HG03196 (cell line): ENCODE results near the gene ROM1.
"Not testable (repeated sequence)": the region's sequence is repeated elsewhere in the genome, so short reads cannot be mapped to it uniquely, and the experiment has no call there.

Experiments
- ATAC-seq: cut with Tn5 transposase; IDR thresholded peaks from one replicate; pipeline ENCODE4 v1.9.1; 2021; ENCODE audit not compliant: unreplicated experiment

The ROM1 gene

GRCh38 chr11:62585356-62585755, 27.7 kb upstream of the ROM1 start:
- ATAC-seq = not testable (repeated sequence)

DNA sequence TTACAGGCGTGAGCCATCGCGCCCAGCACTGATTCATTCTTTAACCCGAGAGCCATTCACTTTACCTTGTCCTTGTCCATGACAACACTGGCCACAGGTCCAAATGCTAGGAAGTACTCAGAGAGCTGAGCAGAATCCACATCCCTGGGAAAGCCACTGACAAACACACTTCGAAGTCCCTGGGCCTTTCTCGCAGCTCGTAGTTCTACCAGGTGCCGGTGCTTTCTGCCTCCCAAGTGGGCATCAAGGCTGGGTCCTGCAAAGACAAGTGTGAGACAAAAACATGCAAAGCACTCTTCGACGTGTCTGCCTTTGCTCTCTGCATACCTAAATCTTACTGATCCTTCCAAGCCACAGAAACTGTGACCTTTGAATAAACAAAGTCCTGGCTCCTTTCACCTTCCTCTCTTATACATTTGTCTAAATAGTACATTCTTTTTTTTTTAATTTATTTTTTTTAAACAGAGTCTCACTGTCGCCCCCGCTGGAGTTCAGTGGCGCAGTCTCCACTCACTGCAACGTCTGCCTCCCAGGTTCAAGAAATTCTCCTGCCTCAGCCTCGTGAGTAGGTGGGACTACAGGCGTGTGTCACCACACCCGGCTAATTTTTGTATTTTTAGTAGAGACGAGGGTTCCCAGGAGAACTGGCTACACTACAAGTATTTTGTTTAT, 24.0 kb upstream of the ROM1 start:
- no peak for ATAC-seq

- peak; percentile 82 for ATAC-seq
These were observed 21.5 kb upstream of the ROM1 start, which contains the start of gene TUT1 for GRCh38 chr11:62591448-62592145. Gene TUT1 (minus strand): TSS chr11:62591523. CDS start chr11:62591485, 38 bp downstream.

DNA sequence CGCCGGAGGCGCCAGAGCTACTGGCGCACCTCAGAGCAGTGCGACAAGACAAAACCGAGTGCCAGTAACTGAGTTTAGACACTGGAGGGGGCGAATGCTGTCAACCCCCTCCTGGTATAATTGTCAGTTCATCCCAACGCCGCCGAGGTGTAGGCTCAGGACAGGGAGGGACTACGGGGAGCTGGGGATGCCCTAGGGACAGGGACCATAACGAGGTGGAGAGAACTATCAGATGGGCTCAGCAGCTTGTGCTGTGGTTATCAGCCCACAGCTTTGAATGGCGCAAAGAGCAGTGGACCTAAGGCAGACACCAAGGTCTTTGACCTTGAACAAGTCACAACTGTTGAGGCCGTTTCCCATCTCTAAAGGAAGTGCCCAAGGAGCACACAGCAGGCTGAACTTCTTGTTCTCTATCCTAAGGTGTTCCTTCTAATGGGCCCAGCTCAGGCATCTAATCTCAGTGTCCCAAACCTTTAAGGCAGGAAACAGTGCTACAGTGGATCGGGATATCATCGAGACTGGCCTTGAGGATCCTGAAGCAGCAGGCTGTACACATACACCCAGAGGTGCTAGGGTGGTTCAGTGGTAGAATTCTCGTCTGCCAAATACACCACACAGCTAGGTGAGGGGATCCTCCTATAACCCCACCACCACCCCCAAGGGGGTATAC, 20.8 kb upstream of the ROM1 start:
- peak; percentile 3 for ATAC-seq

GRCh38 chr11:62592989-62593421, 20.1 kb upstream of the ROM1 start:
- ATAC-seq = no peak

DNA sequence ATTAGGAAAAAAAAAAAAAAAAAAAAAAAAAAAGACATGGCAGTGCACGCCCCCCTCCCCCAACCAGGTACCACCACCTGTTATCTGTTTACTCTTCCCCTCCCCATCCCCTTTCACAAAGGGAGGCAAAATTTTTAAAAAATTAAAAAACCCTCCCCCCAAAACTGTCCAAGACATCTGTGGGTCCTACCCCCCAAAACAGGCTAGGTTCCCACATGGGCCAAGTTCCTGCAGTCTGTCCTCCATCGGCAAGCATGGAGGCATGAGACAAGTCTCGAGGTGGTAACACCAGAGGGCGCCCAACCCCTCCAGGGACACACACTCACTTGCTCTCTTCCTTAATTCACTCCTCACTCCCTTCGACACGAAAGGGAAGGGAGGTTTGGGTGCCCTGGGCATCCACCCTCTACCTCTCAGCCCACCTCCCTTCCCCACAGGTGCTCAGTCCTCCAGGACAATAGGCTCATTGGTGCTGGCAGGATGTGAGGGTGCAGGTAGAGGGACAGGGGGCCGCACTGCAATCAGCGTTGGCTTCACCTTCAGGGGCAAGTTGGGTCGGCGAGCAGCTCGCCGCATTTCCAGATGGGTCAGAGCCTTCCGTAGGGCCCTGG, 19.5 kb upstream of the ROM1 start:
- no peak for ATAC-seq

DNA sequence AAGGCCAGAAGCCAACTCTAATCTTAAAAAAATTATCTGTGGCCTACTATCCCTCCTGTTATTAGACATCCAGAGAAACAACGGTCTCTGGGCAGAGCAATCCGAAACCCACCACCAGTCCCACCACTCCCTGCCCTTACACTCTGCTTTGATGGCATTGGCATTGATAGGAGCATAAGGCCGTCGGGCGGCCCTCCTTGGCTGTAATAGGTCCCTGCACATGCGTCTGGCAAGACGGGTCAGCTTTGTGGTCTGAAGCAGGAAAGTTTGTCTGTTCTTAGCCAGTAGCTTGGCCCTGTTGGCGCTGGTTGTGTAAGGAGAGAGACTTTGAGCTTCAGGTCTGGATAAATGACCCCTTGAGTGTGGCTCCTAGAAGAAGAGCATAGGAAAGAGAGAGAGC, 17.9 kb upstream of the ROM1 start:
- no peak for ATAC-seq

- peak; percentile 35 for ATAC-seq
These were observed 13.9 kb upstream of the ROM1 start for GRCh38 chr11:62599069-62599696.

GRCh38 chr11:62599901-62600300, 13.2 kb upstream of the ROM1 start:
- ATAC-seq = no peak

DNA sequence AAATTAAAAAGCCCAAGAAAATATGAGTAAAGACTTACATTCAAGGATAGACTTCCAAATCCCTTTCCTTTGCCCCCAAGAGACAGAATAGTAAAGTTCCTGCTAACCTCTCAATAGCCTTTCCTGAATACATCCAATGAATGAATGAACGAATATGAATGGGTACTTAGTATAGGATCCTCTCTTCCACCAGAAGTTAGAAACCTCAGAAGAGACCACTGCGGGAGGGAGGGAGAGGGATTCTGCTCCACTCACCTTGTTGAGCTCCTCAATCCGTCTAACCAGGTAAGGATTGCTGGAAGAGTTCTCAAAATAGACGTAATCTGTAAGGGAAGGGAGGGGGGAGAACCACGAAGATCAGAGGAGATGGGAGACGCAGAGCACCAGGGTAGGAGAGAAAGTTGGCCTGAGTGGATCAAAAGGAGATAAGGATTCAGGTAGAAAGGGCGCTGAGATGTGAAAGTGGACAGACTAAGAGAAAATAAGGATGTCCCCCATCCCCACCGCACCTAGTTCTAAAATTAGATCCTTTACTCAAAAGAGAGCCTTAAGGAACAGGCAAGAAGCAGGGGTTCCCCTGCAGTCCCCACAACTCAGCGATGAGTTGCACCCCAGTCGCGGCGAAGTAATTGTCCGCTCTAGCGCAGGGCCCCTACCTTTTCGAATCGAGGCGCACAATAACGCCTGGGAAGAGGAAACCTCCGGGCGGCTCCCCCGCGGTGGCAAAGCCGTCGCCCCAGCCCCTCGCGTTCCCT, 12.5 kb upstream of the ROM1 start:
- ATAC-seq = no peak

DNA sequence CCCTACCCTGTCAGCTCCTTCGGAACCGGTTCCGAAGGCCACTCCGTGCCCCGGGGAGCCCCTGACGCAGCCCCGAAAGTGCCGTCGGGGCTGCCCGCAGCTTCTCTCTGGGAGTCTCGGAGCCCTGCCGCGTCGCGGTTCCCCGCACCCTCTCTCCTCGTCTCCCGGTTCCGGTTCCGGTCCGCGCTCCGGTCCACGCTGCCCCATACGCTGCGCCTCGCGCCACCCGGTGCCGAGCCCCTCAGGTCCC, 12.0 kb upstream of the ROM1 start:
- ATAC-seq = no peak

DNA sequence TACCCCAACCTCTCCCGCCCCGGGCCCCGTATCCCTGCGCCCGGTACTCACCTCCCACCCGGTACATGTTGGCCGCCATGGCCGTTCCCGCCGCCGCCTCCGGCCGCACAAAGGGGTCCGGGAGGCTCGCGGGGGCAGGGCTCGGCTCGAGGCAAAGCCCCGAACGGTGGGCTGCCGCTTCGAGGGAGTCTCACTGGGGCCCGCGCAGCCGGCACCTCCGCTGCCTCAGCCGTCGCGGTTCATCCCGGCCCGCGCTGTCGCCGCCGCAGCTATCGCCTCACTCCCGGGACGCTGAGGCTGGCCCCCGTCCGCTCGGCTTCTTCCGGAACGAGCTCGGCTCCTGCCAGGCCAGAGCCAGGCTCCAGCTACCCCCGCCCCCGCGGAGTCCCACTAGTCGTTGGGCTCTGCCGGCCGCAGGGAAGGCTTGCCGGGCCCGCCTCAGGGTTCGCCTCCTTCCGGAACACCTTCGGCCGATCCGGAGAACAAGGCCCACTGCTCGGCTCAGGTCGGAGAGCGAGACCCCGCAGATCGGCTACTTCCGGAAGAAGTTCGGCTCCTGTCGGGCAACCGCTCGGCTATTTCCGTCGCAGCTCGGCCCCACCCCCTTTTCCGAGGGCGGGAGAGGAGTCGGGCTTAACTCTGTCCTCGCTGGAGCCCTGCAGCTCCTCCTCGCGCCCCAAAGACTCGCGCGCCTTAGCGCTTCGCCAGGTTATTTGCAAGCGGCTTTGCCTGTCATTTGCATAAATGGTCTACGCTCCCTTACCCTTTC, 11.5 kb upstream of the ROM1 start, which contains the start of gene MTA2:
Gene MTA2 (minus strand): TSS at position 494 of the 769 bp plus-strand sequence. CDS start 415 bp downstream, at position 79.
- peak; percentile 80 for ATAC-seq

GRCh38 chr11:62602141-62603071, 10.7 kb upstream of the ROM1 start:
- ATAC-seq = no peak

DNA sequence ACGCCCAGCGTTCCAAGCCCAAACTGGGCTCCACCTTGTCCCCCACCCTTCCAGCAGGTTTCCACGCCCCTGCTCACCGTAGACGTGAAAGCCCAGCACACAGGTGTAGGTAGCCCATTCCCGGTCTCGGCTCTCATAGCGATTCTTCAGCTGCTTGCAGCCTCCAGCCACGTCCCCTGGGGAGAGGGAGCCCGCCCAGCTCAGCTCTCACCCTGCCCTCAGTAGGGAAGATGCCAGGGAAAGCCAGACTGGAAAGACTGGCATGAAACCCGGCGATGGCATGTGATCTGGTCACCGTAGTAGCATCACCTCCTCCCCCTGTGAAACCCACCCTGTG, 10.0 kb upstream of the ROM1 start:
- no peak for ATAC-seq

DNA sequence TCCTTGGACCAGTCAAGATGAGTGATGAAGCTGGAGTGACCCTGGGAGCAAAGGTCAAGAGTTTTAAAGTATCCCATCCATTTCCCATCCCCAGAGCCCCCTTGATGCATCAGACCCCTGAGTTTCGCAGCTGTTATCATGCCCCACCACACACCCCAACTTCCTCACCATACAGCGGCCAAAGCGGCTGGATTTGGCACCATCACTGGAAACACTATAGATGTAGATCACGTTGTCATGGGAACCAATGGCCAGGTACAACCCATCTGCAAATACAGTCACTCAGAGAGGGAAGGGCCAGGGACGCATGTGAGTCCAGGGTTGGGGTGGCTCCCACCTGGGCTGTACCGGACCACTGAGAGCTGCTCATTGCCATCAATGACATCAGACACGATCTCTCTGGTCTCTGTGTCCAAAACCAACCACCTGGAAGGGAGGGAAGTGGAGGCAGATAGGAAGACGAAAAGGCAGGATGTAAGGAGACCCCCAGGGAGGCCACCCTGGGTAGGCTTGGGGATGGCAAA, 9.2 kb upstream of the ROM1 start:
- no peak for ATAC-seq

DNA sequence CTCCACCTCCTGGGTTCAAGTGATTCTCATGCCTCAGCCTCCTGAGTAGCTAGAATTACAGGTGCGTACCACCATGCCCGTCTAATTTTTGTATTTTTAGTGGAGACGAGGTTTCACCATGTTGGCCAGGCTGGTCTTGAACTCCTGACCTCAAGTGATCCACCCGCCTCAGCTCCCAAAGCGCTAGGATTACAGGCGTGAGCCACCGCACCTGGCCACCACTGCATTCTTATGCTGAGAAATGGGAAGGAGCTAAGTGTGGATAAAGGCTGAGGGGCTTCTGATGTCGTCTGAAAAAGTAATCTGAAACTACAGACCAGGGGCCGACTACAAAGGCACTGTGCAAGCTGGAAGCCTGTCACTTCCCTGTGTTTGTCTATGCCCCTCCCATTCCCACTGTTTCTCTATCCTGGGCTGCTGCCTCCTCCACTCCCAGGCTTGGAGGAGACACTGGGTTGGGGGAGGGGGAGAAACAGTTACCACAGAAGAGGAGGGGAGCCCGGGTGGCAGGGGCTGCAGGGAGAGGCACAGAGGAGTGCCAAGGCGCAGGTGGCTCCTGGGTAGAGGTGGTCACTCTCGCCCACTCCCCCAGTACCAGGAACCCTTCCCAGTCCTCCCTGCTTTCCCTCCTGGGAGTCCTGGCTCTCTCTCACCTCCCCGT, 8.5 kb upstream of the ROM1 start:
- no peak for ATAC-seq

DNA sequence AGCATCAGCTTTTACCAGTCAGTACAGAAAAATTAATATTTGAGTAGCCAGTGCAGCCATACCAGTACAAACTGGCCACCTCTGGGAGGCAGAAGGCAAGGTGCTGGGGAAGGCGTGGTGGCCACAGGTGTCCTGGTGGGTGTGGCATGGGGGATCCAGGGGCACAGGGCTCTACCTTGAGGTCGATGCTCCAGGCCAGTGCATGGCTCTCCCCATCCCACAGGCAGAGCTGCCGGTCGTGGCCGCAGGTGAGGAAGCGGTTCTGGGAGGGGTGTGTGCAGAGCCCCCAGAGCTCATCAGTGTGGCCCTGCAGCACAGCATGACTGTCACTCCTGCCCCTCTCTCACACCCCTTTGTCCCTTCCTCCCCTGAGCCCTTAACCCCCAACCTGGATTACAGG, 7.6 kb upstream of the ROM1 start:
- ATAC-seq = no peak

DNA sequence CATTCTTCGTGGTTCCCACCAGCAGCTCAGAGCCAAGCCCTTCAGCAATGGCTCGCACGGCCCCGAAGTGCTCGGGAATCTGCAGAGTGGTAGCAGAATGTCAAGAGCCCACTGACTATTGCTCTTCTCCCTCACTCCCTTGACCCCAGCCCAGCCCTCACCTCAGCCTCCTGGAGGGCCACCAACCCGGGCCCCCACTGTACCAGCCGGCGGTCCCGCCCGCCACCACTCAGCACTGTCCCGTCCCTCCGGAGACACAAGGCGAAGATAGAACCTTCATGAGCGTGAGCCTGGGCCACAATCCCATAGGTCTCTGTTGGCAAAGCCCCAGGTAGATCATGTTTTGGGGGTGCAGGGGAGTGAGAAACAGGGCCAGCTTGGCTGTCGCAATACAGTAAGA, 7.2 kb upstream of the ROM1 start:
- ATAC-seq = no peak
